Lower lobe of right lung (tissue), 2 donors: Measurements from ENCODE around the gene COL8A1. TPM values are rescaled to one million over a fixed set of nuclear protein-coding genes. Genes with fewer than 3 reads are reported as not detected.

Source experiments
- ATAC-seq, 2 donors: fragments of 200-7000 bp; cut with Tn5 transposase; one replicate each; pipeline ENCODE4 v1.9.1; 2020 to 2022; ENCODE audit warnings: mild to moderate bottlenecking in 2 of 2, moderate library complexity in 2 of 2
- DNase-seq: peaks from one replicate; pipeline ENCODE4 v3.0.0-alpha.2; 2020
- H3K27ac ChIP-seq: fragments of 200-600 bp; one replicate; pipeline ENCODE4 v1.8.0; 2022
- H3K27me3 ChIP-seq: fragments of 200-600 bp; one replicate; pipeline ENCODE4 v1.8.0; 2022; ENCODE audit warnings: low read depth
- H3K36me3 ChIP-seq: fragments of 200-600 bp; one replicate; pipeline ENCODE4 v1.8.0; 2022; ENCODE audit warnings: mild to moderate bottlenecking
- H3K4me1 ChIP-seq: fragments of 200-600 bp; one replicate; pipeline ENCODE4 v1.8.0; 2022
- H3K4me3 ChIP-seq: fragments of 200-600 bp; one replicate; pipeline ENCODE4 v1.8.0; 2022; ENCODE audit warnings: mild to moderate bottlenecking
- H3K9me3 ChIP-seq: fragments of 200-600 bp; one replicate; pipeline ENCODE4 v1.8.0; 2022
- CTCF ChIP-seq: fragments of 200-600 bp; IDR thresholded peaks from one replicate; pipeline ENCODE4 v1.8.0; 2022; ENCODE audit warnings: antibody characterized with exemption, mild to moderate bottlenecking
- intact Hi-C: fragments of 100-400 bp; cut with DNase I; formaldehyde crosslinking; loops from one replicate; pipeline ENCODE4 v1.11.0; 2022
- total RNA-seq: library from RNA; stranded (reverse); fragmentation: NEBNext Ultra II Directional; extraction: Animal tissue kit (Norgen Biotek cat#: 25700); gene quantifications from one replicate; pipeline ENCODE4 v1.2.1, GENCODE V29; 2021
- donor health status: DM: no; HTN: yes; CAD: no; lungs with severe emphysema.

COL8A1 gene
- total RNA-seq, 1 donor from 2014 or later, result 56.1 TPM

GRCh38 chr3:99669879-99670555, 31.6 kb downstream of the COL8A1 start:
- no peak overlapping the region for H3K27ac ChIP-seq

DNA sequence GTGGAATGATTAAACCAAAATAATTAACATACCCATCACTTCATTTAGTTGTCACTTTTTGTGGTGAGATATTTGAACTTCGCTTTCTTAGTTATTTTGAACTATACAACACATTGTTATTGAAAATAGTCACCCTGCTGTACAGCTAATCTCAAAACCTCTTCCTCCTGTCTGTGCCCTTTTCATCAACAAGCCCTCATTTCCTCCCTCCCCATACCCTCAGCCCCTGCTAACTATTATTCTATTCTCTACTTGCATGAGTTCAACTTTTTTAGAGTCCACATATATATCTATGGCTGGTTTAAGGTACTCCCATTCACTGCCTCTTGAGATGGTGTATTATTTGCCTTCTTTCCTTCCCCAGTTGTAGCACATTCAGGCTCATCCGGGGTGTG, 32.2 kb downstream of the COL8A1 start:
- intact Hi-C loops, result no loop called here
- no peaks in the 10 kb centered on the region for H3K4me1 ChIP-seq
- no peak overlapping the region for H3K27ac ChIP-seq
- ATAC-seq (no peak), DNase-seq (no peak)
- no peaks in the 10 kb centered on the region for H3K36me3 ChIP-seq
- no peaks in the 10 kb centered on the region for H3K9me3 ChIP-seq
- no peak for TF ChIP-seq CTCF
- no peak overlapping the region for H3K4me3 ChIP-seq
- no peaks in the 10 kb centered on the region for H3K27me3 ChIP-seq

More at GRCh38 chr3:99669879-99670555, 31.6 kb downstream of the COL8A1 start:
- intact Hi-C loops, result no loop called here
- Histone ChIP-seq H3K4me3 (no peak overlapping the region), H3K4me1 (no peaks in the 10 kb centered on the region), H3K9me3 (no peaks in the 10 kb centered on the region), H3K36me3 (no peaks in the 10 kb centered on the region), H3K27me3 (no peaks in the 10 kb centered on the region)
- ATAC-seq (no peak), DNase-seq (no peak)
- no peak for TF ChIP-seq CTCF

GRCh38 chr3:99674086-99674789, 35.8 kb downstream of the COL8A1 start:
- H3K27ac ChIP-seq, result peak overlapping the region; percentile 61
- no peaks in the 10 kb centered on the region for H3K27me3 ChIP-seq
- no peak for TF ChIP-seq CTCF
- H3K4me3 ChIP-seq, result no peak overlapping the region
- peak; percentile 82 to 84 for ATAC-seq
- no peaks in the 10 kb centered on the region for H3K36me3 ChIP-seq
- no peaks in the 10 kb centered on the region for H3K9me3 ChIP-seq
- intact Hi-C loops, result no loop called here
- peaks cover 11% of the 10 kb centered on the region for H3K4me1 ChIP-seq
- DNase-seq, result no peak

DNA sequence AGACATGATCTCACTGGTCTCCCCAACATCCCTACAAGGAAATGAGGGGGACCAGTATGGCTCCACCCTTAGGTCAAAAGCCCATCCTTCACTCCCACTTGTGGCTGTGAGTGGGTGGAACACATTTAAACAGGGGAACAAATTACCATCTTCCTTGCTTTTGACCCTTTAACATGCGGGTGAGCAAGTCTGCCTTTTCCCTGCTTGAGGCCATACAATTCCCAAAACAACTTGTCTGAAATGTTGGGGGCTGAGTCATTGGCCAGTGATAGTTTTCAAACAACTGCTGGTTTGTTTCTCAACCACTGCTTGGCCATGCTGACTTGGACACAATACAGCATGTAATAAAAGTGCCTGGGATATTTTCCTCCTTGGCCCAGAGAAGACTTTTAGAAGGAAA, 39.6 kb downstream of the COL8A1 start:
- Histone ChIP-seq H3K36me3 (no peaks in the 10 kb centered on the region), H3K4me3 (no peak overlapping the region), H3K27ac (peak overlapping the region; percentile 44), H3K27me3 (no peaks in the 10 kb centered on the region), H3K4me1 (peaks cover 11% of the 10 kb centered on the region), H3K9me3 (no peaks in the 10 kb centered on the region)
- no peak for TF ChIP-seq CTCF
- ATAC-seq (peak; percentile 53 to 63), DNase-seq (no peak)
- intact Hi-C loops, result no loop called here

GRCh38 chr3:99678896-99679295, 40.5 kb downstream of the COL8A1 start:
- intact Hi-C loops, result no loop called here
- no peak for DNase-seq
- ATAC-seq, result no peak
- Histone ChIP-seq H3K4me1 (peaks cover 11% of the 10 kb centered on the region), H3K27me3 (no peaks in the 10 kb centered on the region), H3K9me3 (no peaks in the 10 kb centered on the region), H3K4me3 (no peak overlapping the region), H3K36me3 (no peaks in the 10 kb centered on the region), H3K27ac (no peak overlapping the region)
- TF ChIP-seq CTCF, result no peak
